DOHH2 (cell line): ENCODE measurements around the gene PAK5.

Source experiments
- CTCF ChIP-seq: fragments of 200-600 bp; sonication (generic); IDR thresholded peaks from one replicate; pipeline ENCODE4 v1.5.1; 2014; ENCODE audit warnings: antibody characterized with exemption, mild to moderate bottlenecking, low read depth, low read length; ENCODE audit not compliant: poor library complexity, severe bottlenecking
- EZH2phosphoT487 ChIP-seq: fragments of 200-600 bp; sonication (generic); IDR thresholded peaks from 2 replicates; pipeline ENCODE4 v1.6.1; 2017; ENCODE audit warnings: borderline replicate concordance, mild to moderate bottlenecking, antibody characterized with exemption, low read length, moderate library complexity, mixed read lengths

- no peak for TF ChIP-seq CTCF
- no peak for TF ChIP-seq EZH2phosphoT487
These were observed 281.5 kb downstream of the PAK5 start for GRCh38 chr20:9557411-9557810.
